Mononuclear cell (primary cell): Measurements from ENCODE around the gene CSNK1D. TPM values are rescaled to one million over a fixed set of nuclear protein-coding genes. Genes with fewer than 3 reads are reported as not detected.

ENCODE experiments used
- H3K27me3 ChIP-seq: 2 replicates; pipeline ENCODE4 v1.6.0; 2011; ENCODE audit warnings: low read length, control low read depth; ENCODE audit not compliant: insufficient read depth
- H3K4me1 ChIP-seq: 2 replicates; pipeline ENCODE4 v1.5.1; 2011; ENCODE audit warnings: mild to moderate bottlenecking, low read length, control low read depth; ENCODE audit not compliant: insufficient read depth
- H3K4me3 ChIP-seq: 2 replicates; pipeline ENCODE4 v1.5.1; 2011; ENCODE audit warnings: mild to moderate bottlenecking, low read length, moderate library complexity
- H3K9me3 ChIP-seq: 2 replicates; pipeline ENCODE4 v1.5.1; 2011; ENCODE audit warnings: low read depth, mild to moderate bottlenecking, control low read depth, low read length
- total RNA-seq: library from RNA; depleted of rRNA; stranded (reverse); fragments of >200 nt; gene quantifications from one replicate; pipeline ENCODE4 v1.2.3, GENCODE V29; 2012

The CSNK1D gene
- total RNA-seq, 1 donor: 89.3 TPM

- Histone ChIP-seq H3K9me3 (no peaks in the 10 kb centered on the region), H3K4me3 (no peak overlapping the region), H3K4me1 (peaks cover 99% of the 10 kb centered on the region), H3K27me3 (no peaks in the 10 kb centered on the region)
Observed at GRCh38 chr17:82237746-82238471, 35.6 kb downstream of the CSNK1D start.

- no peaks in the 10 kb centered on the region for H3K9me3 ChIP-seq
Observed at GRCh38 chr17:82237083-82237745, 36.3 kb downstream of the CSNK1D start.

GRCh38 chr17:82236142-82236971, 37.1 kb downstream of the CSNK1D start:
- Histone ChIP-seq H3K27me3 (no peaks in the 10 kb centered on the region), H3K4me3 (no peak overlapping the region), H3K9me3 (no peaks in the 10 kb centered on the region), H3K4me1 (peaks cover 98% of the 10 kb centered on the region)

More at GRCh38 chr17:82237083-82237745, 36.3 kb downstream of the CSNK1D start:
- Histone ChIP-seq H3K4me1 (peaks cover 97% of the 10 kb centered on the region), H3K4me3 (no peak overlapping the region), H3K27me3 (no peaks in the 10 kb centered on the region)

- H3K4me1 ChIP-seq: peaks cover 97% of the 10 kb centered on the region
- H3K27me3 ChIP-seq: no peaks in the 10 kb centered on the region
- no peaks in the 10 kb centered on the region for H3K9me3 ChIP-seq
- H3K4me3 ChIP-seq: no peak overlapping the region
Observed at GRCh38 chr17:82235775-82236141, 37.7 kb downstream of the CSNK1D start.

- no peaks in the 10 kb centered on the region for H3K9me3 ChIP-seq
- no peak overlapping the region for H3K4me3 ChIP-seq
- peaks cover 97% of the 10 kb centered on the region for H3K4me1 ChIP-seq
Observed at GRCh38 chr17:82235056-82235774, 38.3 kb downstream of the CSNK1D start.

GRCh38 chr17:82234211-82235055, 39.1 kb downstream of the CSNK1D start:
- no peak overlapping the region for H3K4me3 ChIP-seq
- H3K4me1 ChIP-seq: peaks cover 97% of the 10 kb centered on the region
- no peaks in the 10 kb centered on the region for H3K9me3 ChIP-seq
- H3K27me3 ChIP-seq: no peaks in the 10 kb centered on the region

More at GRCh38 chr17:82235056-82235774, 38.3 kb downstream of the CSNK1D start:
- no peaks in the 10 kb centered on the region for H3K27me3 ChIP-seq

GRCh38 chr17:82232876-82233785, 40.4 kb downstream of the CSNK1D start:
- H3K4me1 ChIP-seq: peaks cover 91% of the 10 kb centered on the region
- no peak overlapping the region for H3K4me3 ChIP-seq
- H3K9me3 ChIP-seq: no peaks in the 10 kb centered on the region
- no peaks in the 10 kb centered on the region for H3K27me3 ChIP-seq

- Histone ChIP-seq H3K4me1 (peaks cover 91% of the 10 kb centered on the region), H3K27me3 (no peaks in the 10 kb centered on the region), H3K9me3 (no peaks in the 10 kb centered on the region), H3K4me3 (peak overlapping the region; percentile 68)
Observed at GRCh38 chr17:82232322-82232820, 41.1 kb downstream of the CSNK1D start.

- Histone ChIP-seq H3K4me1 (peaks cover 91% of the 10 kb centered on the region), H3K9me3 (no peaks in the 10 kb centered on the region), H3K4me3 (peak overlapping the region; percentile 68), H3K27me3 (no peaks in the 10 kb centered on the region)
Observed at GRCh38 chr17:82231562-82232321, 41.8 kb downstream of the CSNK1D start.

GRCh38 chr17:82231312-82231561, 42.3 kb downstream of the CSNK1D start:
- Histone ChIP-seq H3K4me1 (peaks cover 91% of the 10 kb centered on the region), H3K4me3 (peak overlapping the region; percentile 68), H3K27me3 (no peaks in the 10 kb centered on the region), H3K9me3 (no peaks in the 10 kb centered on the region)

GRCh38 chr17:82230609-82231311, 42.7 kb downstream of the CSNK1D start:
- H3K4me1 ChIP-seq: peaks cover 87% of the 10 kb centered on the region
- H3K9me3 ChIP-seq: no peaks in the 10 kb centered on the region
- no peaks in the 10 kb centered on the region for H3K27me3 ChIP-seq
- H3K4me3 ChIP-seq: peak overlapping the region; percentile 68
